Measurements from ENCODE around the gene RING1.

DNA sequence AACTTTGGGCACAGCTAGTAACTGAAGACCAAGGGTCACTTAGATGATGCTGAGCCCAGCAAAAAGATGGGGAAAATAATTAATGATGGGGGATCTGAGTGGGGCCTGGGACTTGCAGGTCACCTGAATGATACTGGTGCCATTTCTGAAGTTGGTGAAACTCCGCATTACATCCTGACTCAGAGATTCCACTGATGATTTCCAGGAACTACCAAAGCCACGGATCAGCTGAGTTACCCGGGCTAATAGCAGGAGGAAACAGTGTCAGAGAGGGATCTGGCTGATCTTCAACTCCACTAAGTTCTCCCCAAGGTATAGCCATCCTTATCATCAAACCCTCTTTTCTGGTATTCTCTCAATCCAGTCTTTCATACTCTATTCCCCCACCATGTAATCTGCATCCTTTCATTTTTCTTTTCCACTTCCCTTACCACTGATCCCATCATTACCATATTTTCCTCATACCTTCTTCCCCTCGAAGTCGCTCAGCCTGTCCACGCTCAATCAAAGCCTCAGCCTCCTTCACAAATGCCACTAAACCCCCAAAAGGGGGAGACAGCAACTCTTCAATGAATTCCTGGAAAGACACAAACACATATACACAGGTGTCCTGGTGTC lies 43.2 kb downstream of the RING1 start:
- TF ChIP-seq, protein P1, sequence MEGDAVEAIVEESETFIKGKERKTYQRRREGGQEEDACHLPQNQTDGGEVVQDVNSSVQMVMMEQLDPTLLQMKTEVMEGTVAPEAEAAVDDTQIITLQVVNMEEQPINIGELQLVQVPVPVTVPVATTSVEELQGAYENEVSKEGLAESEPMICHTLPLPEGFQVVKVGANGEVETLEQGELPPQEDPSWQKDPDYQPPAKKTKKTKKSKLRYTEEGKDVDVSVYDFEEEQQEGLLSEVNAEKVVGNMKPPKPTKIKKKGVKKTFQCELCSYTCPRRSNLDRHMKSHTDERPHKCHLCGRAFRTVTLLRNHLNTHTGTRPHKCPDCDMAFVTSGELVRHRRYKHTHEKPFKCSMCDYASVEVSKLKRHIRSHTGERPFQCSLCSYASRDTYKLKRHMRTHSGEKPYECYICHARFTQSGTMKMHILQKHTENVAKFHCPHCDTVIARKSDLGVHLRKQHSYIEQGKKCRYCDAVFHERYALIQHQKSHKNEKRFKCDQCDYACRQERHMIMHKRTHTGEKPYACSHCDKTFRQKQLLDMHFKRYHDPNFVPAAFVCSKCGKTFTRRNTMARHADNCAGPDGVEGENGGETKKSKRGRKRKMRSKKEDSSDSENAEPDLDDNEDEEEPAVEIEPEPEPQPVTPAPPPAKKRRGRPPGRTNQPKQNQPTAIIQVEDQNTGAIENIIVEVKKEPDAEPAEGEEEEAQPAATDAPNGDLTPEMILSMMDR (IDR thresholded peaks at IDR 0.05) = no peak
- no peak for TF ChIP-seq POLR2A (IDR thresholded peaks at IDR 0.05)
